ENCODE measurements around the gene PRUNE2.

DNA sequence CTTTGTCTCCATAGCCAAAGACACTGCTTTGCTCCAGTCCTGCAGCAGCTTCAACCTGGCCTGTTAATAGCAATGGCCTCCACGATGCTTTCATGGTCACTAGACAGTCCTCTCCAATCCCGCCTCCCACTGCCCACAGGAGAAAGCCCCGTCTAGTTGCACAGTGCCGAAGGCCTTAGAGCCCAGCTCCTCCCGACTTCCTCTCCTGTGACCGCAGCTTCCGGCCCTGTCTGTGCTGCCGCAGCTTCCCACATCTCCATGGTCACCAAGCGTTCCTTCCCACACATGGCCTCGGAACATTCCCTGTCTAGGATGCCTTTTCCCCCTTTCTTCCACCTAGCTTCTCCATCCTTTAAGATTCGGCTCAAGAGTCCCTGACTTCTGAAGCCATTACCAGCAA lies 118.2 kb downstream of the PRUNE2 start:
- no peak for TF ChIP-seq POLR2AphosphoS5 (IDR thresholded peaks at IDR 0.05; ENCODE audit: low read depth, low read length)
- TF ChIP-seq, protein P1, sequence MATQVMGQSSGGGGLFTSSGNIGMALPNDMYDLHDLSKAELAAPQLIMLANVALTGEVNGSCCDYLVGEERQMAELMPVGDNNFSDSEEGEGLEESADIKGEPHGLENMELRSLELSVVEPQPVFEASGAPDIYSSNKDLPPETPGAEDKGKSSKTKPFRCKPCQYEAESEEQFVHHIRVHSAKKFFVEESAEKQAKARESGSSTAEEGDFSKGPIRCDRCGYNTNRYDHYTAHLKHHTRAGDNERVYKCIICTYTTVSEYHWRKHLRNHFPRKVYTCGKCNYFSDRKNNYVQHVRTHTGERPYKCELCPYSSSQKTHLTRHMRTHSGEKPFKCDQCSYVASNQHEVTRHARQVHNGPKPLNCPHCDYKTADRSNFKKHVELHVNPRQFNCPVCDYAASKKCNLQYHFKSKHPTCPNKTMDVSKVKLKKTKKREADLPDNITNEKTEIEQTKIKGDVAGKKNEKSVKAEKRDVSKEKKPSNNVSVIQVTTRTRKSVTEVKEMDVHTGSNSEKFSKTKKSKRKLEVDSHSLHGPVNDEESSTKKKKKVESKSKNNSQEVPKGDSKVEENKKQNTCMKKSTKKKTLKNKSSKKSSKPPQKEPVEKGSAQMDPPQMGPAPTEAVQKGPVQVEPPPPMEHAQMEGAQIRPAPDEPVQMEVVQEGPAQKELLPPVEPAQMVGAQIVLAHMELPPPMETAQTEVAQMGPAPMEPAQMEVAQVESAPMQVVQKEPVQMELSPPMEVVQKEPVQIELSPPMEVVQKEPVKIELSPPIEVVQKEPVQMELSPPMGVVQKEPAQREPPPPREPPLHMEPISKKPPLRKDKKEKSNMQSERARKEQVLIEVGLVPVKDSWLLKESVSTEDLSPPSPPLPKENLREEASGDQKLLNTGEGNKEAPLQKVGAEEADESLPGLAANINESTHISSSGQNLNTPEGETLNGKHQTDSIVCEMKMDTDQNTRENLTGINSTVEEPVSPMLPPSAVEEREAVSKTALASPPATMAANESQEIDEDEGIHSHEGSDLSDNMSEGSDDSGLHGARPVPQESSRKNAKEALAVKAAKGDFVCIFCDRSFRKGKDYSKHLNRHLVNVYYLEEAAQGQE (IDR thresholded peaks at IDR 0.05; ENCODE audit: insufficient read depth in 1 of 2, low read depth in 2 of 2, low read length in 2 of 2) = no peak
